Ovary (tissue), 10 donors: ENCODE results near the gene CHODL. TPM values are rescaled to one million over a fixed set of nuclear protein-coding genes. Genes with fewer than 3 reads are reported as not detected.

Experiments used
- DNase-seq, 5 donors: peaks; one replicate each; pipeline ENCODE4 v3.0.0-alpha.2; 2019 to 2020
- H3K27ac ChIP-seq, 2 donors: fragments of 200-600 bp; one replicate each; pipeline versions ENCODE4 v1.5.1 to v1.8.0; 2019 to 2022
- H3K27me3 ChIP-seq: fragments of 200-600 bp; one replicate; pipeline ENCODE4 v1.8.0; 2022
- H3K36me3 ChIP-seq: fragments of 200-600 bp; sonication (generic); one replicate; pipeline ENCODE4 v1.5.1; 2019
- H3K4me1 ChIP-seq: one replicate; pipeline ENCODE4 v1.8.1; 2013; ENCODE audit warnings: mild to moderate bottlenecking, moderate library complexity; ENCODE audit not compliant: insufficient read depth
- H3K4me3 ChIP-seq: fragments of 200-600 bp; sonication (generic); one replicate; pipeline ENCODE4 v1.5.1; 2017
- H3K9me3 ChIP-seq, 2 donors: fragments of 200-600 bp in 1 of 2; sonication (generic) in 1 of 2; one replicate each; pipeline versions ENCODE4 v1.5.1 to v1.8.1; 2013 to 2019; ENCODE audit warnings: mild to moderate bottlenecking in 1 of 2, moderate library complexity in 1 of 2
- EP300 ChIP-seq: sonication (generic); formaldehyde crosslinking; IDR thresholded peaks from one replicate; pipeline ENCODE4 v1.6.1; 2017; ENCODE audit warnings: antibody characterized with exemption
- POLR2A ChIP-seq: fragments of 450-650 bp; IDR thresholded peaks from one replicate; pipeline ENCODE4 v1.6.1; 2017; ENCODE audit warnings: antibody characterized with exemption, mild to moderate bottlenecking, moderate library complexity
- WGBS, 3 donors: extraction: QIAGEN DNeasy Blood & Tissue Kit in 1 of 3; methylation state at CpG; one replicate each; pipeline versions ENCODE4 v1.1.5 to v1.1.7; 2013 to 2017; 5-methylcytosine and 5-hydroxymethylcytosine counted together
- intact Hi-C, 4 donors: fragments of 100-400 bp; cut with DNase I; formaldehyde crosslinking; loops; one replicate each; pipeline versions ENCODE4 v1.11.0 to v1.15.1; 2022 to 2023
- long read RNA-seq, 3 donors: library from polyadenylated mRNA in 2 of 3; unstranded in 2 of 3; transcript quantifications; one replicate each; pipeline ENCODE4 v2.0.0 and lab custom pipeline, GENCODE V29; 2021 to 2026
- polyA plus RNA-seq, 2 donors: library from polyadenylated mRNA; stranded (reverse); fragments of 200-250 nt in 1 of 2; fragments of 350-450 nt in 1 of 2; fragmentation: Illumina TruSeq in 1 of 2; extraction: RNeasy Lipid Tissue Mini Kit (QIAGEN cat#74804) in 1 of 2; gene quantifications; one replicate each; pipeline ENCODE4 v1.2.3, GENCODE V29; 2013 to 2014
- total RNA-seq, 7 donors: library from RNA; depleted of rRNA in 2 of 7; stranded (reverse); fragments of >200 nt in 2 of 7; fragmentation: NEBNext Ultra II Directional in 3 of 7; extraction: Animal tissue kit (Norgen Biotek cat#: 25700) in 3 of 7; gene quantifications; one replicate each; pipeline versions ENCODE4 v1.1.0 to v1.2.4, GENCODE V29; 2016 to 2023
- TF ChIP-seq, protein P1 (sequence below), 3 donors: fragments of 450-650 bp in 2 of 3; fragments of 200-600 bp in 1 of 3; IDR thresholded peaks; one replicate each; pipeline versions ENCODE4 v1.5.1 to v1.8.0; 2016 to 2022; ENCODE audit warnings: antibody characterized with exemption in 3 of 3, mild to moderate bottlenecking in 1 of 3
- donor health status: DM: no; HTN: no; CAD: no; lungs with moderate emphysema.
- donor health status: DM: no; HTN: no; CAD: no.
- donor health status: Bipolar disorder and iron deficiency.
- donor health status: DM: yes; HTN: yes; CAD: no.
- donor health status: DM: no; HTN: no; CAD: no.
- donor health status: DM: yes; HTN: yes; CAD: no.

Gene CHODL, protein sequence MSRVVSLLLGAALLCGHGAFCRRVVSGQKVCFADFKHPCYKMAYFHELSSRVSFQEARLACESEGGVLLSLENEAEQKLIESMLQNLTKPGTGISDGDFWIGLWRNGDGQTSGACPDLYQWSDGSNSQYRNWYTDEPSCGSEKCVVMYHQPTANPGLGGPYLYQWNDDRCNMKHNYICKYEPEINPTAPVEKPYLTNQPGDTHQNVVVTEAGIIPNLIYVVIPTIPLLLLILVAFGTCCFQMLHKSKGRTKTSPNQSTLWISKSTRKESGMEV
- total RNA-seq (1 to 10 TPM in 2 of 7 donors, under 1 TPM in 5; 0.20 to 1.9 (median 0.35) TPM), polyA plus RNA-seq (1 to 10 TPM; 1.5 to 2.6 TPM)
- long read RNA-seq, donor 1, partial matches to known transcripts = 0 of 1 reads
- long read RNA-seq, donor 1, other reads (novel, unspliced or antisense) = 1 of 1 reads
- long read RNA-seq, donor 2, partial matches to known transcripts = 0 of 1 reads
- long read RNA-seq, donor 2, other reads (novel, unspliced or antisense) = 0 of 1 reads
- long read RNA-seq, donor 3, partial matches to known transcripts = 0 of 1 reads
- long read RNA-seq, donor 3, other reads (novel, unspliced or antisense) = 1 of 1 reads

DNA sequence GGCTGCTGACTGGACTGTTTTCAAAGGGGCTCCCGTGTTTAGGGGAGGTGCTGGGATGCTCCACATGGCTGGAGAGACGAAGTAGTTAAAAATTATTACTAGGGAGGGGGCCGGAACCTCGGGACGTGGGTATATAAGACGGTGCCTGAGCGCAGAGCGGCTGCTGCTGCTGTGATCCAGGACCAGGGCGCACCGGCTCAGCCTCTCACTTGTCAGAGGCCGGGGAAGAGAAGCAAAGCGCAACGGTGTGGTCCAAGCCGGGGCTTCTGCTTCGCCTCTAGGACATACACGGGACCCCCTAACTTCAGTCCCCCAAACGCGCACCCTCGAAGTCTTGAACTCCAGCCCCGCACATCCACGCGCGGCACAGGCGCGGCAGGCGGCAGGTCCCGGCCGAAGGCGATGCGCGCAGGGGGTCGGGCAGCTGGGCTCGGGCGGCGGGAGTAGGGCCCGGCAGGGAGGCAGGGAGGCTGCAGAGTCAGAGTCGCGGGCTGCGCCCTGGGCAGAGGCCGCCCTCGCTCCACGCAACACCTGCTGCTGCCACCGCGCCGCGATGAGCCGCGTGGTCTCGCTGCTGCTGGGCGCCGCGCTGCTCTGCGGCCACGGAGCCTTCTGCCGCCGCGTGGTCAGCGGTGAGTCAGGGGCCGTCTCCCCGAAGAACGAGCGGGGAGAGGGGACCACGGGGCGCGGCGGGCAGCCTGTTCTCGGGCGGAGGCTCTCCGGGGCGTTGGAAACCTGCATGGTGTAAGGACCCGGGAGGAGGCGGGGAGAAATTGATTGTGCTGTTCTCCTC lies at the start of gene CHODL:
TSS of gene CHODL (plus strand) at position 163 of the 793 bp plus-strand sequence. CDS start at position 554, 391 bp downstream.
- Histone ChIP-seq H3K27ac (no peak within 1 kb of the TSS), H3K4me3 (peak within 1 kb of the TSS; percentile 19), H3K4me1 (peaks cover 3% of the 10 kb centered on the region), H3K27me3 (no peaks in the 10 kb centered on the region), H3K36me3 (no peaks in the 10 kb centered on the region), H3K9me3 (no peaks in the 10 kb centered on the region)
- peak in 2 of 5 donors; percentile 9 to 13 for DNase-seq
- no peak for TF ChIP-seq EP300
- no peak for TF ChIP-seq POLR2A
- TF ChIP-seq, protein P1, sequence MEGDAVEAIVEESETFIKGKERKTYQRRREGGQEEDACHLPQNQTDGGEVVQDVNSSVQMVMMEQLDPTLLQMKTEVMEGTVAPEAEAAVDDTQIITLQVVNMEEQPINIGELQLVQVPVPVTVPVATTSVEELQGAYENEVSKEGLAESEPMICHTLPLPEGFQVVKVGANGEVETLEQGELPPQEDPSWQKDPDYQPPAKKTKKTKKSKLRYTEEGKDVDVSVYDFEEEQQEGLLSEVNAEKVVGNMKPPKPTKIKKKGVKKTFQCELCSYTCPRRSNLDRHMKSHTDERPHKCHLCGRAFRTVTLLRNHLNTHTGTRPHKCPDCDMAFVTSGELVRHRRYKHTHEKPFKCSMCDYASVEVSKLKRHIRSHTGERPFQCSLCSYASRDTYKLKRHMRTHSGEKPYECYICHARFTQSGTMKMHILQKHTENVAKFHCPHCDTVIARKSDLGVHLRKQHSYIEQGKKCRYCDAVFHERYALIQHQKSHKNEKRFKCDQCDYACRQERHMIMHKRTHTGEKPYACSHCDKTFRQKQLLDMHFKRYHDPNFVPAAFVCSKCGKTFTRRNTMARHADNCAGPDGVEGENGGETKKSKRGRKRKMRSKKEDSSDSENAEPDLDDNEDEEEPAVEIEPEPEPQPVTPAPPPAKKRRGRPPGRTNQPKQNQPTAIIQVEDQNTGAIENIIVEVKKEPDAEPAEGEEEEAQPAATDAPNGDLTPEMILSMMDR (IDR thresholded peaks at IDR 0.05) = no peak
- intact Hi-C loops = no loop called here
- WGBS, 3 donors = 0 to 1% (median 1%) methylated on average over 54 to 72 of the region's 72 CpGs

DNA sequence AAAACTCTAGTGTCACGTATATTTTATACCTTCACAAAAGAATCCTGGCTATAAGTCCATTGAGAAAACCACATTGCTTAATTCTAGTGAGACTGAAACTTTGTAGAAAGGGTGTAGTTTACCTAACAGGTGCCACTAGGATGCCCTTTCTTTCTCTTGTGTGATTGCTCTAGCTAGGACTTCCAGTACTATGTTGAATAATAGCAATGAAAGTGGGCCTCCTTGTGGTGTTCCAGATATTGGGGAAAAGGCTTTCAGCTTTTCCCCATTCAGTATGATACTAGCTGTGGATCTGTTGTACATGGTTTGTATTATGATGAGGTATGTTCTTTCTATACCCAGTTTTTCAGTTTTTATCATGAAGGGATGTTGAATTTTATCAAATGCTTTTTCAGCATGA lies 39.7 kb upstream of the CHODL start:
- Histone ChIP-seq H3K9me3 (no peaks in the 10 kb centered on the region), H3K4me1 (no peaks in the 10 kb centered on the region), H3K27me3 (no peaks in the 10 kb centered on the region), H3K4me3 (no peak overlapping the region), H3K36me3 (no peaks in the 10 kb centered on the region), H3K27ac (no peak overlapping the region)
- intact Hi-C loops = no loop called here
- DNase-seq = no peak
- 92 to 96% (median 94%) methylated on average over 1 of the region's 1 CpG for WGBS, 3 donors
- TF ChIP-seq EP300 = no peak
- TF ChIP-seq, protein P1 (IDR thresholded peaks at IDR 0.05) = no peak
- TF ChIP-seq POLR2A = no peak

DNA sequence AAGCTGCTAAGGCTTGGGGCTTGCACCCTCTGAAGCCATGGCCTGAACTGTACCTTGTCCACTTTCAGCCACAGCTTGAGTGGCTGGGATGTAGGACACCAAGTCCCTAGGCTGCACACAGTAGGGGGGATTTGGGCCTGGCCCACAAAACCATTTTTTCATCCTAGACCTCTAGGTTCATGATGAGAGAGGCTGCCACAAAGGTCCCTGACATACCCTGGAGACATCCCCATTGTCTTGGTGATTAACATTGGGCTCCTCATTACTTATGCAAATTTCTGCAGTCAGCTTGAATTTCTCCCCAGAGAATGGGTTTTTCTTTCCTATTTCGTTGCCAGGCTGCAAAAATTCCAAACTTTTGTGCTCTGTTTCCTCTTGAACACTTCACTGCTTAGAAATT lies 26.3 kb upstream of the CHODL start:
- no peak for DNase-seq
- no peaks in the 10 kb centered on the region for H3K4me1 ChIP-seq
- no peaks in the 10 kb centered on the region for H3K9me3 ChIP-seq
- H3K27me3 ChIP-seq = no peaks in the 10 kb centered on the region
- intact Hi-C loops = no loop called here
- WGBS, 3 donors = 47 to 60% (median 53%) methylated on average over 1 of the region's 1 CpG
- no peak overlapping the region for H3K27ac ChIP-seq
- TF ChIP-seq, protein P1 (IDR thresholded peaks at IDR 0.05) = no peak
- no peak for TF ChIP-seq EP300
- TF ChIP-seq POLR2A = no peak
- no peaks in the 10 kb centered on the region for H3K36me3 ChIP-seq
- H3K4me3 ChIP-seq = no peak overlapping the region

DNA sequence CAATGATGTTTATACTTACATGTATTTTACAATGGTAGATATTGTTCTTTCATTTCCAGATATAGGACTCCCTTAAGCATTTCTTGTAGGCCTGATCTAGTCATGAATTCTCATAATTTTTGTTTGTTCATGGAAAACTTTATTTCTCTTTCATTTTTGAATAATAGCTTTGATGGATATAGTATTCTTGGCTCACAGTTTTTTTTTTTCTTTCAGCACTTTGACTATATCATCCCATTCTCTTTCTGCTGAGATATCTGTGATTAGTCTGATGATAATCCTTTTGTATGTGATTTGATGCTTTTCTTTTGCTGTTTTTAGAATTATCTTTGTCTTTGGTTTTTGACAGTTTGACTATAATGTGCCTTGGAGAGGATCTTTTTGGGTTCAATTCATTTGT lies 24.1 kb upstream of the CHODL start:
- intact Hi-C loops = no loop called here
- H3K9me3 ChIP-seq = no peaks in the 10 kb centered on the region
- no peaks in the 10 kb centered on the region for H3K27me3 ChIP-seq
- no peaks in the 10 kb centered on the region for H3K4me1 ChIP-seq
- TF ChIP-seq, protein P1 (IDR thresholded peaks at IDR 0.05) = no peak
- TF ChIP-seq EP300 (no peak), POLR2A (no peak)
- H3K4me3 ChIP-seq = no peak overlapping the region
- DNase-seq = no peak
- H3K36me3 ChIP-seq = no peaks in the 10 kb centered on the region
- H3K27ac ChIP-seq = no peak overlapping the region
